Cardiac septum (tissue), 1 donor: ENCODE results near the gene DNMT1. TPM values are rescaled to one million over a fixed set of nuclear protein-coding genes. Genes with fewer than 3 reads are reported as not detected.
A peak's percentile ranks its signal among the peaks of the same experiment; 100 is the strongest.

Experiments used
- DNase-seq: peaks from one replicate; pipeline ENCODE4 v3.0.0-alpha.2; 2020; ENCODE audit warnings: low spot score
- intact Hi-C: fragments of 100-400 bp; cut with DNase I; formaldehyde crosslinking; loops from one replicate; pipeline ENCODE4 v1.14.0; 2022
- total RNA-seq: library from RNA; stranded (reverse); fragmentation: NEBNext Ultra II Directional; extraction: Animal tissue kit (Norgen Biotek cat#: 25700); gene quantifications from one replicate; pipeline ENCODE4 v1.2.1, GENCODE V29; 2021
- donor health status: DM: no; HTN: no; CAD: no.

DNMT1 gene
- total RNA-seq, 1 donor from 2014 or later: 27.3 TPM

DNA sequence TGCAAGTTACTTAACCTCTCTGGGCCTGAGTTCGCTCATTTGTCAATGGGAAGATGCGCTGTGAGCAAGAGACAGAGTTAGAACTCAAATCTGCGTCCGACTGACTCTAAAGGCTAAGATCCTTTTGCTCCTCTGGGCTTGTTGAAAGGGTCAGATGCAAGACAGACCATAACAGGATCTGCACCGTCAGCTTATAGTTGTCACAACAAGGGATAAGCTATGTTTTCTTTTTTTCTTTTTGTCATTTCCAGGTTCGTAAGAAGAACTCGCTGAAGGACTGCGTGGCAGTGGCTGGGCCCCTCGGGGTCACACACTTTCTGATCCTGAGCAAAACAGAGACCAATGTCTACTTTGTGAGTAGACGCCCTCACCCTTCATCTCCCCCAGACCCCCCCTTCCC, 87.5 kb downstream of the DNMT1 start:
- DNase-seq: no peak
- intact Hi-C loops: loop anchor here (5.0 kb wide), 1 partner anchor 145 kb away; the partner anchor contains the start of gene MRPL4

DNA sequence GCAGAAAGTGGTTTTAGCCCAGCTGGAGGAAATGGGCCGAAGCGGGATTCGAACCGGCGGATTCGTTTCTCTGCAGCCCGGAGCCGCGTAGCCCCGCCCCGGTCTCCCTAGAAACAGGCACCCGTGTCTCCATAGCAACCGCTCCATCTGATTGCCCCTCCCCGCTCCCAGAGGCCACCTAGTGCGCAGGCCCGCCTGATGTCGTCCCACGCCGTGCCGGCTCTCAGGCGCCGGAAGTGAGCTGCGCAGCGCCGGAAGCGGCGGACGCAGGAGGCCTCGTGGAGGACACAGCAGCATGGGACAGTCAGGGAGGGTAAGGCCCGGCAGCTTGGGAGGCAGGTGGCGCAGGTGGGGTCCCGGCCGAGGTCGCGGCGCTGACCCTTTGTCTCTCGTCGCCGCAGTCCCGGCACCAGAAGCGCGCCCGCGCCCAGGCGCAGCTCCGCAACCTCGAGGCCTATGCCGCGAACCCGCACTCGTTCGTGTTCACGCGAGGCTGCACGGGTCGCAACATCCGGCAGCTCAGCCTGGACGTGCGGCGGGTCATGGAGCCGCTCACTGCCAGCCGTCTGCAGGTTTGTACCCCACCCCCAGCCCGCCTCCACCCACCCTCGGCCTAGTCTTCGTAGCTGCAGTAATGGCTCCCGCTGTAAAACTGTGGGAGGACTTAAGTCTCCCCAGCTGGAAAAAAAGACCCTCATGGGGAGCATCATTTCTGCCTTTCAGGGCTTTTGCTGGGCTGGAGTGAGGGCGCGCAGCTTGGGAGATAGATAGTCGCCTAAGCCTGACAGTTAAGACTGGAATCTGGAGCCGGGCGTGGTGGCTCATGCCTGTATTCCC, 88.4 kb downstream of the DNMT1 start, which contains the start of gene PPAN:
TSS of gene PPAN (plus strand) at position 263 of the 837 bp plus-strand sequence. CDS start at position 296, 33 bp downstream.
- intact Hi-C loops: loop anchor here (5.0 kb wide), 1 partner anchor 146 kb away; the partner anchor contains the start of gene MRPL4
- DNase-seq: peak; percentile 98

DNA sequence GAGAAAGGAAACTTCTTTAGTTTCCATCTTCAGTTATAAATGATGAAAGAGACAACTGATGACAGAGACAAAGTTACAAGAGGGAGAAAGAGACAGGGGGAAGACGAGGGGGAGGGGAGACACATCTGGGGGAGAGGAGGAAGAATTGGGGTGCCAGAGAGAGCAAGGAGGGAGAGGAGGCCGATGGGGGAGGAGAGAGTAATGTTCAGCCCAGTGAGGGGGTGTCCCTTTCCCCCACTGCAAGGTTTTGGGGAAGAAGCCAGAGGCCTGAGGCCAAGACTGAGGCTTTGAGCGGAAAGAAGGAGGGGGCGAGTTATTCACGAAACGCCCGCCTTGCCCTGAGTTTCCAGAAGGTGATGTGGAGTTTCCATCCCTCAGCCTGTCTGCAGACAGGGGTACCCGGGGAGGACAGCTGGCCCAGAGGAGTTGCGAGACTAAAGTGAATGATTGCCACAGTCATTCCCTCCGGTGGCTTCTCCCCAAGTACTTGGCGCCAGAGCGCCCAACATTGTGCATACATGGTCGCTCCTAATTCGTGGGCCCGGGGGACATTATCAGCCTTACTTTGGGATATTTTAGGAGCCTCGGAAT, 89.1 kb downstream of the DNMT1 start:
- intact Hi-C loops: loop anchor here (5.0 kb wide), 1 partner anchor 147 kb away; the partner anchor contains the start of gene MRPL4
- no peak for DNase-seq

DNA sequence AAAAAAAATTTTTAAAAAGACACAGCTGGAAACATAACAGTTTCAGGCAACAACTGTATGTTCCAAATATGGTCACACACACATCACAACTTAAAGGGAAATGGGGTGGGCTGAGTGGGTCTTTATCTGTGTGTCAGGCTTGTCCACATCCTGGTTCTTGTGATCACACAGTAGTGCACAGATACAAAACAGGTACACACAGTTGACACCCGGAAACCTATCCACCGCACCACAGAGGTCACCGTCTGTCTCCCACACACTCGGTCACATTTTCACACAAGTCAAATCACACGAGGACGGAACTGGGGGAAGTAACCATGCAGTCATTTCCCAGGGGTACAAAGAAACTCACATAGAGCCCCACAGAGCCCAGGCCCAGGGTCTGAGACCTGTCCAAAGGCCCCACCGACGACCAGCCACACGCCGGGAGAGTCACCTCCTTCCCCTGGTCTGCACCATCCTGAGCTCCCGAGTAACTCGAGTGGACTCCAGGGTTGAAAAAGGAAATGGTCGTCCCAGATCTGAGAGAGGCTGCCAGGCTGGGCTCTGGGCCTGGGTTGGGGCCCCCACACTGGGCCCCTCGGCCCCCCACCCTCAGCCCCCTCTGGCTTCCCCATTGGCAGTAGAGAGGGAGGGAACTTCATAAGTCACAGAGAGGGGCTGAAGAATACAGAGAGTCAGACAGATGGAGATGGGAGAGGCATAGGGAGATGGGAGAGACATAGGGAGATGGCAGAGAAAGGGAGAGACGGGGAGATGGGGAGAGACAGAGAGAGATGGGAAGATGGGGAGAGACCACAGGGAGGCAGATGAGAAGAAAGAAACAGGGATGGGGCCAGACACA, 89.9 kb downstream of the DNMT1 start:
- intact Hi-C loops: loop anchor here (5.0 kb wide), 1 partner anchor 147 kb away; the partner anchor contains the start of gene MRPL4
- DNase-seq: no peak

DNA sequence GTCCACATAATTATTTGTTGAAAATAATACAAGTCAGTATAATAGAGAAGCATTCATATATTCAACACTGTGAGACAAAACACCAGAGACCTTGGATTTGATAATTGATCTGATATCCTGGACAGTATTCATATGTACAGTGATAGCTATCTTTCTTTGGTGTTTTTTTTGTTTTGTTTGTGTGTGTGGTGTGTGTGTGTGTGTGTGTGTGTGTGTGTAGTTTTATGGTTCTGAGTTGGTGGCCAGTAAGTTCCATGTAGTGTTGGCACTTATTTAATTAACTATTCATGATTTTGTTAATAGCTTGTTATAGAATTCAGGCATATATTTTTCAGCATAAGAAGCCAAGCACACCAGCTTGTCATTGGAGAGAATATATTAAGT, 90.6 kb downstream of the DNMT1 start:
- DNase-seq: no peak
- intact Hi-C loops: no loop called here

DNA sequence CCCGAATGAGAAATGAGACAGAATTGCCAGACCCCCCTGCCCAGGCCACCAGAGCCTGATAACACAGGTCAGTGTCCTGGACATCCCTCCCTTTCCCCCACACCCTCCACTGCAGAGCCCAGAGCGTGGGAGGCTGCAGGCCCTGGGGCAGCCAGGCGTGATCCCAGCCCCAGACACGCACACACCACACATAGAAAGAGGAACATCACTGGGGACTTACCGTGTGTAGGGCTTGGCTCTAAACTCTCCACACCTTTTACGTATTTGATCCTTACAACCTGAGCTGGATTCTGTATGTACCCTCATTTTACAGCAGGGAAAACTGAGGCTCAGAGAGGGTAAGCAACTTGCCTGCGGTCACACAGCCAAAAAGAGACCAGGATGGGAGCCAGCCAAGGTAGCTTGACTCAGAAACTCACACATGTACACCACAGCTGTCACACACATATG, 91.9 kb downstream of the DNMT1 start:
- DNase-seq: no peak
- intact Hi-C loops: no loop called here

DNA sequence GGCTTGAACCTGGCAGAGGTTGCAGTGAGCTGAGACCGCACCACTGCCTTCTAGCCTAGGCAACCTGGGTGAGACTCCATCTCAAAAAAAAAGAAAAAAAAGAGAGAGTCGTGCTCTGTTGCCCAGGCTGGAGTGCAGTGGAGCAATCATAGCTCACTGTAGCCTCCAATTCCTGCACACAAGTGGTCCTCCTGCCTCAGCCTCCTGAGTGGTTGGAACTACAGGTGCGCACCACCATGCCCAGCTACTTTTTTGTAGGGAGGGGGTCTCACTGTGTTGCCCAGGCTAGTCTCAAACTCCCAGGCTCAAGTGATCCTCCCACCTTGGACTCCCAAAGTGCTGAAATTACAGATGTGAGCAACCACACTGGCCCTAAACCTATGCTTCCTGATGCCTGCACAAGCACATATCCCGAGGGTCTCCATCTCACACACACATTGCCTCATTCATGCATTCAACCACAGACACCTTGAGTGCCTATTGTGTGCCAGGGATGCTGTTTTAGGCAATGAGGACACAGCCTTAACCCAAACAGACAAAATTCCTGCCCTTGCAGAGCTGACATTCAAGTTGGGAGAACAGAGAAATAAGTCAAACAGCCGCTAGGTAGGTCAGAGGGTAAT, 94.5 kb downstream of the DNMT1 start:
- no peak for DNase-seq
- intact Hi-C loops: no loop called here

DNA sequence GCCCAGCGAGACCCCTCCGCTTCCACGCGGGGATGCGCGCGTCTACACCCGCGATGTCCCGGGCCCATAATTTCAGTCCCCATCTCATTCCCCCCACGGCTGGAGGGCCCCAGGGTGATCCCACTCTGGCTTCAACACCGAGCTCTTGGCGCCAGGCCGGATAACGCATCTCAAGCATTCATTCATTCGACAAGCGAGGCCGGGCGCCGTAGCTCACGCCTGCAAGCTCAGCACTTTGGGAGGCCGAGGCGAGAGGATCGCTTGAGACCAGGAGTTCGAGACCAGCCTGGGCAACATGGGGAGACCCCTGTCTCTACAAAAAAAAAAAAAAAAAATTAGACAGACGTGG, 98.2 kb downstream of the DNMT1 start:
- no peak for DNase-seq
- intact Hi-C loops: no loop called here

DNA sequence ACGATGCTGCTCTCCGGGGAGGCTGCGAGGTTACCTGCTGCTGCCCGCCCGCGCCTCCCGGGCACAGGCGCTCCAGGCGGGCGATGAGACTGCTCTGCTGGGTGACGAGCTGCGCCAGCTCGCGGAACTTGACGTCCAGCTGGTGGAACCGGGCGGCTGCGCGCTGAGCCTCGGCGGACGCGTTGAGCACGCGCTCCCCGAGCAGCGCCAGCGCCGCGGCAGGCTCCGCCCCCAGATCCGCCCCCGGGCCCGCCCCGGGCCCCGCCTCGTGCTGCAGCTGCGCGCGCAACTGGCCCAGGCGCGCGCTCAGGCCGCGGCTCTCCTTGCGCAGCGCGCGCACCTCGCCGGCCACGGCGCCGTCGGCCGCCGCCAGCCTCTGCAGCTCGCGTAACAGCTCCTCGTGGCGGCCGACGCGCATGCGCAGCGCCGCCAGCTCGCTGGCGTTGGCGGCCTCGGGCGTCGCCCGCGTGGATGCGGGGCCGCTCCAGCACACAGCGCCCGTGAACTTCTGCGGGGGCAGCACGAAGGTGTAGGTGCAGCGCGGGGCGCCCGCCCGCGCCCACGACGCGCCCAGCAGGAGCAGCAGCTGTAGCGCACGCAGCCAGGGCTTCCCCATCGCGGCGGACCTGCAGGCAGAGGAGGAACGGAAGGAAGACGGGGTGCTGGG, 98.7 kb downstream of the DNMT1 start:
- peak; percentile 94 for DNase-seq

DNA sequence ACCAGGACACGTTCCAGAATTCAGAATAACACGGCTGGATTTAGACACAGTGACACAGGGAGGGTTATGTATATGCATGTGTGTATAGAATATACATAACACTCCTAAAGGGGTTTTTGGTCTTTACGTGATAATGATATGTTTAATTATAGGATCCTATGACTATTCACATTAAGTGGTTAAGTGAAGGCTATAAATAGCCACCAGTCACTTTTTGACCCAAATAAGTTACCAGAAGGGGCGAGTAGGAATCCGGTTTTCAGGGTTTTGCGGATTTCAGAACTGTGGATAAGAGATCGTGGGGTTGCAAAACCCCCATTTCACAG, 99.2 kb downstream of the DNMT1 start:
- no peak for DNase-seq
- intact Hi-C loops: no loop called here

More for the DNA sequence above, 98.7 kb downstream of the DNMT1 start:
- intact Hi-C loops: no loop called here

DNA sequence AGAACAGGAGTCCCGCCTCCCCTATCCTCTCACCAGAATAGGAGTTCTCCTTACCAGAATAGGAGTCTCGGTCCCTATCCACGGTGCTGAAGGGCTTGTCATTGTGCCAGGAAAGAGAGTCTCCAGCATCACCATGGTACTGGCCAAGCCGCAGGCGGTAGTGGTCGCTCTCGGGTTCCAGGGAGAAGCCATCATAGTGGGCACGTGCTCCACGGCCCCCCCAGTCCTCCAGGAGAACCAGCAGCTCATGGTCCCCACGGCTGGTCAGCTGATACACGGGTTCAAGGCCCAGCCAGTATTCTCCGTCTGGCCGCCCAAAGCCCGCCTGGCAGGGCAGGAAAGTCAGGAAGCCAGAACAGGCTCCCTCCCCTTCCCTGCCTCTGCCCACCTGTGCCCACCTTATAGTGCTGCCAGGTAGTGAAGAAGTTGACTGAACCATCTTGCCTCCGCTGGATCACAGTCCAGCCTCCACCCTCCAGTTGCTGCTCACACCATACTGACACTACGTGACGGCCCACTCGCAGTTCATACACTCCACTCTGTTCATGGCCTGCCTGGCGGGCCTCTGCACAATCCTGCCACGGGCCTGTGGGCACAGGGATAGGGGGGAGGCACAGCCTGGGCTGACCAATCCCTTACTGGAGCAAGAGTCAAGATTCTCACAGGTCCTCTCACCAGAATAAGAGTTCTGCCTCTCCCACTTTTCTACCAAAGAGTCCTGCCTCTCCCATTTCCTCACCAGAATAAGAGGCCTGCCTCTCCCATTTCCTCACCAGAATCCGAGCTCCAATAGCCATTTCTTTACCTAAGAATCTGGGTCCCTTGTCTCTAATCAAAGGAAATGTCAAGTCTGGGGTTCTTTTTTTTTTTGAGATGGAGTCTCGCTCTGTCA, 101.2 kb downstream of the DNMT1 start:
- intact Hi-C loops: no loop called here
- DNase-seq: no peak

DNA sequence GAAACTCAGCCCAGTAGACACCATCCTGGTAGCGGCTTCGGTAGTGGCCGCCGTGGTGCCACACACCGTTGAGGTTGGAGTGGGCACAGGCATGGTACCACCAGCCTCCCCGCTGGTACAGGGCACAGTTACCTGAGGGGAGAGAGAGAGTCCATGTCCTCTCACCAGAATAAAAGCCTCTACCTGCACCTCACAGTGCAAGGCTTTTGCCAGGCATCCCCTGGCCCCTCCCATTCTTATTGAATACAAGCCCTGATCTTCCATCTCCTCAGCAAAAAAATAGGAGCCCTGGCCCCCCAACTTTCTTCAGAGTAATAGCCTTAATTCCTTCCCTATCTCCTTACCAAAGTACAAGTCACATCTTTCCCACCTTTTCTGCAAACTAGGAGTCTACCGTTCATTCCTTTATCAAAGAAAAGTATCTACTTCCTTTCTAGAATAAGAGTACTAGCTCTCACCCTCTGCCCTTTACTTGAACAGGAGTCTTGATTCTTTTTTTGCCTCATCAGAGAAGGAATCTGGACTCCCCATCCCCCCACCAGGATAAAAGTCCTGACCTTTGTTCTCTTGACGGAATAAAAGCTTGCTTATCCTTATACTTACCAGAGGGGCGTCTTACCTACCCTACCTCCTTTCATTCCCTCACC, 102.0 kb downstream of the DNMT1 start:
- DNase-seq: no peak
- intact Hi-C loops: no loop called here

DNA sequence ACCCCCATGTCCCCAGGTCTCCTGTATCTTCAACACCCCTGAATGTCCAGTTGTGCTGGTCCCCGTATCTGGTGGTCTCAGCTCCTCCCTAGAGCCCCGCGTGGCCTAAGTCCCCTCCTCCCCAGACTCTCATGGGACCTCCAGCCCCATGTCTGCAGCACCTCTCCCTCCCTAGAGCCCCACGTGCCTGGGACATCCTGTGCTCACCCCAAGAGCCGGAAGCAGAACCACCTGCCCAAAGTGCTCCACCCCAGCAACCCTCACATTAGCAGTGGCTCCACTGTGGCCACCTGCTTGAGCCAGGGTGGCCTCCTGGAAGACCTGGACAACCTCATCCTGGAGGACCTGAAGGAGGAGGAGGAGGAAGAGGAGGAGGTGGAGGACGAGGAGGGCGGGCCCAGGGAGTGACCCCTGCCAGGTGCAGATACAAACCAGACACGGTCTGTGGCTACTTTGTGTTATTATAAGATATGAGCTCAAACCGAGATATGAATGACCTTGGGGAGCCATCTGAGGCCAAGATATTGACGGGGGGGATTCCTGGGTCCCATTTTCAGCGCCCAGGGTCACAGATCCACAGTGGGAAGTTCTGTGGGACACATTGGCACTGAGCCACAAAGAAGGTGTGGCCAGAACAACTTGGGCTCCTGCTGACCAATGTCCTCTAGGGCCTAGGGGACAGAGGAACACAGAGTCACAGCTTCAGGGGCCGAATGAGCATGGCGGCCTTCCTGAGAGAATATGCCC, 102.7 kb downstream of the DNMT1 start:
- no peak for DNase-seq

DNA sequence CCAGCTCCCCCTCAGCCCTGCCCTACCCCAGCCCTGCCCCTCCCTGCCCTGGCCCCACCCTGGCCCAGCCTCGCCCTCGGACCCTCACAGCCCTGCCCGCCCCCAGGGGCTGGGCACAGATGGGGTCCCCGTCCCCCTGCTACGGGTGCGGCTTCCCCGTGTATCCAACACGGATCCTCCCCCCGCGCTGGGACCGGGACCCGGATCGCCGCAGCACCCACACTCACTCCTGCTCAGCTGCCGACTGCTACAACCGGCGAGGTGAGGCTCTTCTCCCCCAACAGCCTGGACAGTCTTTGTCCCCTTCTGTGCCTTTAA, 103.4 kb downstream of the DNMT1 start:
- intact Hi-C loops: no loop called here
- DNase-seq: no peak

More for the DNA sequence above, 102.7 kb downstream of the DNMT1 start:
- intact Hi-C loops: no loop called here

DNA sequence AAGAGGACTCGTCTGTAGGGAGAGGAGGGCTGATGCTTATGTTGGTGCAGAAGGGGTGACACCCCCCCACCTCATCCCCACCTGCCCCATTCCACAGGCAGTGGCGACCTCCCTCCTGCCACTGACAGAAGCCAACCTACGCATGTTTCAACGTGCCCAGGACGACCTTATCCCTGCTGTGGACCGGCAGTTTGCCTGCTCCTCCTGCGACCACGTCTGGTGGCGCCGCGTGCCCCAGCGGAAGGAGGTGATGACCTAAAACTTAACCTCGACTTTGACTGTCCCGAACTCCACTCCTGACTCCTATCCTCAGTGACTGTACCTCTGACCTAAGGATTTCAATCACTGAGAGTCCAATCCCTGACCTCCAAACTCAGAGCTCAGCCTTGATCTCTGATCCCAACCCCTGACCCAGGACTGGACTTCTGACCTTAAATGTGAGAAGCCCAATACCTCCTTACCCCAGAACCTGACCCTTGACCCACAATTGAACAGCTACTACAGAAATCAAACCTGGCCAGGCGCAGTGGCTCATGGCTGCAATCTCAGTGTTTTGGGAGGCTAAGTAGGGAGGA, 104.9 kb downstream of the DNMT1 start:
- intact Hi-C loops: no loop called here
- no peak for DNase-seq

DNA sequence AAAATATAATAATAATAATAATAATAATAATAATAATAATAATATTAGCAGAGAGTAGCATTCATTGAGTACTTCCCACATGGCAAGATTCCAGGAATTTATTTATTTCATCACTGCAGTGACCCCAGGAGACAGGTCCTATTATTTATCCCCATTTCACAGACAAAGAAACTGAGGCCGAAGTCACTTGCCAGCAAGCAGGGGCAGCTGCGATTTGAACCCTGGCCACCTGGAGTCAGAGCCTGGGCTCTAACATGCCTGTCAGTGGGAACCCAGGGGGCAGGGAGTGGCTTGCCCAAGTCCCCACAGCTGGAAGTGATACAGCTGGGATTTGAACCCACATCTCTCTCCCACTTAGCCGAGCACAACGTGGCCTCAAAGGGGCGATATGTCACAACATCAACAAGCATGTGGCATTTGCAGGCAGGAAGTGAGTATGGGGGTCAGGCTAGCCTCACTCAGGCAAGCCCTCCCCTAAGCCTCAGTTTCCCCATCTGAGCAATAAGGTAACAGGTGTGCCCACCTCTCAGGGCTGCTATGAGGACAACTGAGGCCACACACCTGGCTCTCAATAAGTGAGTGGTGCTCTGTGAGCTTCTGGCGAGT, 105.7 kb downstream of the DNMT1 start:
- intact Hi-C loops: no loop called here
- DNase-seq: no peak
